Ovary (tissue), 9 donors: ENCODE results near the gene ROPN1L. TPM values are rescaled to one million over a fixed set of nuclear protein-coding genes. Genes with fewer than 3 reads are reported as not detected.

Experiments
- DNase-seq, 5 donors: peaks; one replicate each; pipeline ENCODE4 v3.0.0-alpha.2; 2019 to 2020
- H3K27ac ChIP-seq, 2 donors: fragments of 200-600 bp; one replicate each; pipeline versions ENCODE4 v1.5.1 to v1.8.0; 2019 to 2022
- H3K27me3 ChIP-seq: fragments of 200-600 bp; one replicate; pipeline ENCODE4 v1.8.0; 2022
- H3K36me3 ChIP-seq: fragments of 200-600 bp; sonication (generic); one replicate; pipeline ENCODE4 v1.5.1; 2019
- H3K4me1 ChIP-seq: one replicate; pipeline ENCODE4 v1.8.1; 2013; ENCODE audit warnings: mild to moderate bottlenecking, moderate library complexity; ENCODE audit not compliant: insufficient read depth
- H3K4me3 ChIP-seq: fragments of 200-600 bp; sonication (generic); one replicate; pipeline ENCODE4 v1.5.1; 2017
- H3K9me3 ChIP-seq, 2 donors: fragments of 200-600 bp in 1 of 2; sonication (generic) in 1 of 2; one replicate each; pipeline versions ENCODE4 v1.5.1 to v1.8.1; 2013 to 2019; ENCODE audit warnings: mild to moderate bottlenecking in 1 of 2, moderate library complexity in 1 of 2
- EP300 ChIP-seq: sonication (generic); formaldehyde crosslinking; IDR thresholded peaks from one replicate; pipeline ENCODE4 v1.6.1; 2017; ENCODE audit warnings: antibody characterized with exemption
- POLR2A ChIP-seq: fragments of 450-650 bp; IDR thresholded peaks from one replicate; pipeline ENCODE4 v1.6.1; 2017; ENCODE audit warnings: antibody characterized with exemption, mild to moderate bottlenecking, moderate library complexity
- WGBS, 3 donors: extraction: QIAGEN DNeasy Blood & Tissue Kit in 1 of 3; methylation state at CpG; one replicate each; pipeline versions ENCODE4 v1.1.5 to v1.1.7; 2013 to 2017; 5-methylcytosine and 5-hydroxymethylcytosine counted together
- intact Hi-C, 4 donors: fragments of 100-400 bp; cut with DNase I; formaldehyde crosslinking; loops; one replicate each; pipeline versions ENCODE4 v1.11.0 to v1.15.1; 2022 to 2023
- polyA plus RNA-seq, 2 donors: library from polyadenylated mRNA; stranded (reverse); fragments of 200-250 nt in 1 of 2; fragments of 350-450 nt in 1 of 2; fragmentation: Illumina TruSeq in 1 of 2; extraction: RNeasy Lipid Tissue Mini Kit (QIAGEN cat#74804) in 1 of 2; gene quantifications; one replicate each; pipeline ENCODE4 v1.2.3, GENCODE V29; 2013 to 2014
- total RNA-seq, 7 donors: library from RNA; depleted of rRNA in 2 of 7; stranded (reverse); fragments of >200 nt in 2 of 7; fragmentation: NEBNext Ultra II Directional in 3 of 7; extraction: Animal tissue kit (Norgen Biotek cat#: 25700) in 3 of 7; gene quantifications; one replicate each; pipeline versions ENCODE4 v1.1.0 to v1.2.4, GENCODE V29; 2016 to 2023
- TF ChIP-seq, protein P1 (sequence below), 3 donors: fragments of 450-650 bp in 2 of 3; fragments of 200-600 bp in 1 of 3; IDR thresholded peaks; one replicate each; pipeline versions ENCODE4 v1.5.1 to v1.8.0; 2016 to 2022; ENCODE audit warnings: antibody characterized with exemption in 3 of 3, mild to moderate bottlenecking in 1 of 3
- donor health status: DM: no; HTN: no; CAD: no; lungs with moderate emphysema.
- donor health status: DM: no; HTN: no; CAD: no.
- donor health status: Bipolar disorder and iron deficiency.
- donor health status: DM: yes; HTN: yes; CAD: no.
- donor health status: DM: no; HTN: no; CAD: no.
- donor health status: DM: yes; HTN: yes; CAD: no.

The ROPN1L gene
- total and polyA plus RNA-seq, 9 donors: 0.30 to 51.9 (median 2.4) TPM; not detected in 3

DNA sequence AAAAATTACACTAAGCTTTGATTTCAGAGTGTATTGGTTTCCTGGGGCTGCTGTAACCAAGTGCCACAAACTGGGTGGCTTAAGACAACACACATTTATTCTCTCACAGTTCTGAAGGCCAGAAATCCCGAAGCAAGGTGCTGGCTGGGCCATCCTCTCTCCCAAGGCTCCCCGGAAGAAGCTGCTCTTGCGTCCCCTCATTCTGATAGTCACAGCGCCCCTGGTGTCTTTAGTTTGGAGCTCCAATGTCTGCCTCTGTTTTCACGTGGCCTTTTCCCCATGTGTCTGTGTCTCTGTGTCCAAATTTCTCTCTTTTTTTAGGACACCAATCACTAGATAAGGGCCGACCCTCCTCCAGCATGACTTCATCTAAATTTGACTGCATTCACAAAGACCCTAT lies 56.7 kb downstream of the ROPN1L start:
- TF ChIP-seq EP300 (no peak), POLR2A (no peak)
- TF ChIP-seq, protein P1, sequence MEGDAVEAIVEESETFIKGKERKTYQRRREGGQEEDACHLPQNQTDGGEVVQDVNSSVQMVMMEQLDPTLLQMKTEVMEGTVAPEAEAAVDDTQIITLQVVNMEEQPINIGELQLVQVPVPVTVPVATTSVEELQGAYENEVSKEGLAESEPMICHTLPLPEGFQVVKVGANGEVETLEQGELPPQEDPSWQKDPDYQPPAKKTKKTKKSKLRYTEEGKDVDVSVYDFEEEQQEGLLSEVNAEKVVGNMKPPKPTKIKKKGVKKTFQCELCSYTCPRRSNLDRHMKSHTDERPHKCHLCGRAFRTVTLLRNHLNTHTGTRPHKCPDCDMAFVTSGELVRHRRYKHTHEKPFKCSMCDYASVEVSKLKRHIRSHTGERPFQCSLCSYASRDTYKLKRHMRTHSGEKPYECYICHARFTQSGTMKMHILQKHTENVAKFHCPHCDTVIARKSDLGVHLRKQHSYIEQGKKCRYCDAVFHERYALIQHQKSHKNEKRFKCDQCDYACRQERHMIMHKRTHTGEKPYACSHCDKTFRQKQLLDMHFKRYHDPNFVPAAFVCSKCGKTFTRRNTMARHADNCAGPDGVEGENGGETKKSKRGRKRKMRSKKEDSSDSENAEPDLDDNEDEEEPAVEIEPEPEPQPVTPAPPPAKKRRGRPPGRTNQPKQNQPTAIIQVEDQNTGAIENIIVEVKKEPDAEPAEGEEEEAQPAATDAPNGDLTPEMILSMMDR (IDR thresholded peaks at IDR 0.05): no peak
- no peaks in the 10 kb centered on the region for H3K27me3 ChIP-seq
- no peak for DNase-seq
- H3K27ac ChIP-seq: no peak overlapping the region
- H3K36me3 ChIP-seq: no peaks in the 10 kb centered on the region
- 41 to 56% (median 42%) methylated on average over 6 of the region's 6 CpGs for WGBS, 3 donors
- intact Hi-C loops: no loop called here
- peaks cover 0 to 3% of the 10 kb centered on the region in 2 donors for H3K9me3 ChIP-seq
- H3K4me3 ChIP-seq: no peak overlapping the region
- H3K4me1 ChIP-seq: no peaks in the 10 kb centered on the region

DNA sequence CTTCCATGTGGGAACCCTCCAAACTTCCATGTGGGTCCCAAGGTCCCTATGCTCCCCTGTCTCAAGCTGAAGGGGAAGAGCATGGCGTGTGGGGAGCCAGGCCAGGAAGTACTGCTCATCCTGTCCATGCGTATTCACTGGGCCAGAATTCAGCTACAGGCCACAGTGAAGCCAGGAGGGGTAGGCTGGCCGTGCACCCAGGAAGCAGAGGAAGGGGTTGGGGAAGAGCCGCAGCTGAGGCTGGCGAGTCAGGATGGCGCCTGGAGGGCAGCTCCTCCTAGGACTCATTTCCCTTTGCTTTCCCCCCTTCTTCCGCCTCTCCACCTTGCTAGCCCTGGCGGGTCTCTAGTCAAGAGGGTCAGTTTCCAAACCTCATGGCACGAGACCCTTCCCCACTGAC lies 57.4 kb downstream of the ROPN1L start:
- H3K36me3 ChIP-seq: no peaks in the 10 kb centered on the region
- H3K9me3 ChIP-seq: peaks cover 0 to 3% of the 10 kb centered on the region in 2 donors
- no peak for TF ChIP-seq EP300
- no peak for TF ChIP-seq POLR2A
- TF ChIP-seq, protein P1 (IDR thresholded peaks at IDR 0.05): no peak
- H3K27me3 ChIP-seq: no peaks in the 10 kb centered on the region
- no peak overlapping the region for H3K4me3 ChIP-seq
- intact Hi-C loops: no loop called here
- 88 to 94% (median 88%) methylated on average over 9 of the region's 9 CpGs for WGBS, 3 donors
- H3K4me1 ChIP-seq: no peaks in the 10 kb centered on the region
- no peak overlapping the region for H3K27ac ChIP-seq
- no peak for DNase-seq

DNA sequence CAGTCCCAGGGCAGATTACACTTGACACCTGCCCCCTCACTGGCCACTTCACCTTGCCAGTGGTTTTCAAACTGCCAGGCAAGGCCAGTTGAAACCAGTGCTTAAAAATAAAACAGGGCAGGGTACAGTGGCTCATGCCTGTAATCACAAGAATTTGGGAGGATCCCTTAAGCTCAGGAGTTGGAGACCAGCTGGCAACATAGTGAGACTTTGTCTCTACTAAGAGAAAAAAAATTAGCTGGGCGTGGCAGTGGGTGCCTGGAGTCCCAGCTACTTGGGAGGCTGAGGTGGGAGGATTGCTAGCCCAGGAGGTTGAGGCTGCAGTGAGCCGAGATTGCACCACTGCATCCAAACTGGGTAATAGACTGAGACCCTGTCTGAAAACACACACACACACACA lies 58.1 kb downstream of the ROPN1L start:
- H3K4me1 ChIP-seq: no peaks in the 10 kb centered on the region
- DNase-seq: no peak
- H3K9me3 ChIP-seq: peaks cover 0 to under 1% of the 10 kb centered on the region in 2 donors
- 83 to 94% (median 84%) methylated on average over 2 of the region's 2 CpGs for WGBS, 3 donors
- no peaks in the 10 kb centered on the region for H3K27me3 ChIP-seq
- no peak for TF ChIP-seq POLR2A
- TF ChIP-seq EP300: no peak
- TF ChIP-seq, protein P1 (IDR thresholded peaks at IDR 0.05): no peak
- intact Hi-C loops: no loop called here
- no peaks in the 10 kb centered on the region for H3K36me3 ChIP-seq
- H3K4me3 ChIP-seq: no peak overlapping the region
- H3K27ac ChIP-seq: no peak overlapping the region

DNA sequence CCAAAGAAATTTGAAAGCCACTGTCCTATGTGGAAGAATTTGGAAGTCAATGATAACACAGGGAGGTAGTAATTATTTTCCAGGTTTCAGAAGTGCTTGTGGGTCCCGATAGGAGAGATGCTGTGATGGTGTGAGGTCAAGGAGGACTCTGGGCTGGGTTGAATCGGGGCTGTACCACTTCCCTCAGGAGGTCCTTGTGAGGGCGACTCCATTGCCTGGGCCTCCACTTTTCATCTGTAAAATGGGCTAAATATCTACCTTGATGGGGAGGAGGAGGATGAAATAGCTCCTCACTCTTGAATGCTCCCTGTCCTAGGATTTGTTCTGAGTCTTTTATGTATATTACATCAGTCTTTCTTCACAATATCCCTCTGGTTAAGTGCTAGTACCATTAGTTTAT lies 59.0 kb downstream of the ROPN1L start:
- Histone ChIP-seq H3K27me3 (no peaks in the 10 kb centered on the region), H3K27ac (no peak overlapping the region), H3K9me3 (no peaks in the 10 kb centered on the region), H3K4me1 (no peaks in the 10 kb centered on the region), H3K4me3 (no peak overlapping the region), H3K36me3 (no peaks in the 10 kb centered on the region)
- intact Hi-C loops: no loop called here
- DNase-seq: no peak
- 83 to 93% (median 86%) methylated on average over 3 of the region's 3 CpGs for WGBS, 3 donors
- TF ChIP-seq, protein P1 (IDR thresholded peaks at IDR 0.05): no peak
- TF ChIP-seq POLR2A: no peak
- no peak for TF ChIP-seq EP300
